GM12878 (cell line): ENCODE data around the gene MYRF. TPM values are rescaled to one million over a fixed set of nuclear protein-coding genes. Genes with fewer than 3 reads are reported as not detected.

Experiments used
- ATAC-seq: fragments of 200-7000 bp; cut with Tn5 transposase; 3 replicates; pipeline ENCODE4 v1.9.1; 2020; ENCODE audit warnings: mild to moderate bottlenecking, moderate library complexity
- BruUV-seq: library from RNA; stranded (reverse); fragments of 400-500 nt; replicated peaks from 2 replicates; lab custom pipeline; 2021; lab: Mats Ljungman, UMichigan
- CTCF ChIA-PET: fragments of 300-600 bp; sonication (Branson Sonifier 250); formaldehyde crosslinking; extraction: SDS; loops from one replicate; lab custom pipeline; 2021; ENCODE audit warnings: inconsistent platforms; lab: Yijun Ruan, JAX
- POLR2A ChIA-PET: fragments of 350-600 bp; formaldehyde crosslinking; extraction: SDS; loops from one replicate; lab custom pipeline; 2021; ENCODE audit warnings: inconsistent platforms; lab: Charles Lee
- RAD21 ChIA-PET: fragments of 300-600 bp; sonication (Branson Sonifier 250); formaldehyde crosslinking; loops from one replicate; lab custom pipeline; 2023; ENCODE audit warnings: antibody characterized with exemption; ENCODE audit not compliant: unreplicated experiment; lab: Charles Lee
- SMC1A ChIA-PET: fragments of 300-600 bp; sonication (Branson Sonifier 250); formaldehyde crosslinking; loops from one replicate; lab custom pipeline; 2023; ENCODE audit not compliant: unreplicated experiment, uncharacterized antibody; lab: Charles Lee
- DNase-seq: peaks from one replicate; pipeline ENCODE4 v3.0.0-alpha.2; 2011; ENCODE audit warnings: low read depth, low spot score
- FAIRE-seq: peaks from 3 replicates; lab custom pipeline; 2011; peaks lifted over from hg19 to GRCh38; lab: Jason Lieb, UNC
- H2AFZ ChIP-seq: 2 replicates; pipeline ENCODE4 v1.6.0; 2011; ENCODE audit warnings: low read depth, low read length, control low read depth; ENCODE audit not compliant: control insufficient read depth
- H3K27ac ChIP-seq: 2 replicates; pipeline ENCODE4 v1.5.1; 2011; ENCODE audit warnings: control low read depth; ENCODE audit not compliant: control insufficient read depth, insufficient read depth
- H3K27me3 ChIP-seq, 2 experiments: replicated peaks in 1 of 2; 2 replicates each; pipeline versions ENCODE4 v1.6.0 to v1.6.1; 2011; ENCODE audit warnings: low read length in 1 of 2; ENCODE audit not compliant: control insufficient read depth in 2 of 2, insufficient read depth in 2 of 2
- H3K36me3 ChIP-seq, 2 experiments: 2 replicates each; pipeline ENCODE4 v1.5.1; 2011; ENCODE audit warnings: low read length in 1 of 2; ENCODE audit not compliant: control insufficient read depth in 2 of 2, insufficient read depth in 2 of 2
- H3K4me1 ChIP-seq: 2 replicates; pipeline ENCODE4 v1.6.1; 2011; ENCODE audit warnings: mild to moderate bottlenecking, low read length, moderate library complexity, mixed read lengths; ENCODE audit not compliant: control insufficient read depth, insufficient read depth
- H3K4me2 ChIP-seq: 2 replicates; pipeline ENCODE4 v1.6.0; 2011; ENCODE audit warnings: control low read depth; ENCODE audit not compliant: control insufficient read depth, insufficient read depth
- H3K4me3 ChIP-seq: fragments of 200-600 bp; sonication (generic); 2 replicates; pipeline ENCODE4 v1.5.1; 2016
- H3K79me2 ChIP-seq: 2 replicates; pipeline ENCODE4 v1.6.0; 2011; ENCODE audit warnings: low read length; ENCODE audit not compliant: control insufficient read depth, insufficient read depth
- H3K9ac ChIP-seq: 2 replicates; pipeline ENCODE4 v1.8.0; 2011; ENCODE audit warnings: low read length, control low read depth, mixed read lengths; ENCODE audit not compliant: control insufficient read depth, insufficient read depth
- H3K9me3 ChIP-seq: replicated peaks from 3 replicates; pipeline ENCODE4 v1.5.1; 2011; ENCODE audit warnings: mild to moderate bottlenecking, low read length; ENCODE audit not compliant: control insufficient read depth, insufficient read depth
- H4K20me1 ChIP-seq: 2 replicates; pipeline ENCODE4 v1.6.0; 2011; ENCODE audit not compliant: control insufficient read depth, insufficient read depth
- BACH1 ChIP-seq: fragments of 450-650 bp; IDR thresholded peaks from 2 replicates; pipeline ENCODE4 v1.6.1; 2017; ENCODE audit warnings: mild to moderate bottlenecking, borderline replicate concordance
- CREM ChIP-seq: IDR thresholded peaks from 2 replicates; pipeline ENCODE4 v1.6.1; 2014; ENCODE audit warnings: antibody characterized with exemption, low read depth
- EZH2 ChIP-seq: IDR thresholded peaks from 2 replicates; pipeline ENCODE4 v1.6.1; 2012; ENCODE audit warnings: low read depth, mild to moderate bottlenecking, control low read depth, inconsistent platforms, low read length, borderline replicate concordance; ENCODE audit not compliant: control insufficient read depth
- IKZF1 ChIP-seq: fragments of 450-650 bp; conservative IDR thresholded peaks from 2 replicates; pipeline ENCODE4 v1.6.1; 2017; ENCODE audit warnings: antibody characterized with exemption, mild to moderate bottlenecking
- KAT2A ChIP-seq: conservative IDR thresholded peaks from 2 replicates; pipeline ENCODE4 v1.6.1; 2011; ENCODE audit warnings: low read depth, low read length; ENCODE audit not compliant: control insufficient read depth
- KDM1A ChIP-seq: fragments of 200-600 bp; sonication (generic); IDR thresholded peaks from 2 replicates; pipeline ENCODE4 v1.6.1; 2016; ENCODE audit warnings: borderline replicate concordance
- LARP7 ChIP-seq: fragments of 450-650 bp; IDR thresholded peaks from 2 replicates; pipeline ENCODE4 v1.6.1; 2017; ENCODE audit warnings: mild to moderate bottlenecking
- NKRF ChIP-seq: fragments of 450-650 bp; conservative IDR thresholded peaks from 2 replicates; pipeline ENCODE4 v1.6.1; 2017; ENCODE audit warnings: mild to moderate bottlenecking, moderate library complexity
- SPI1 ChIP-seq: IDR thresholded peaks from 2 replicates; pipeline ENCODE4 v1.6.1; 2011; ENCODE audit warnings: low read depth, mild to moderate bottlenecking, low read length, moderate library complexity, borderline replicate concordance; ENCODE audit not compliant: insufficient read depth
- TBL1XR1 ChIP-seq: IDR thresholded peaks from 2 replicates; pipeline ENCODE4 v1.6.1; 2012; ENCODE audit warnings: low read depth, low read length, improper control_type of control experiment
- ZZZ3 ChIP-seq: IDR thresholded peaks from 2 replicates; pipeline ENCODE4 v1.6.1; 2011; ENCODE audit warnings: low read depth; ENCODE audit not compliant: control insufficient read depth, insufficient read length
- WGBS: methylation state at CpG from one replicate; pipeline ENCODE4 v1.1.6; 2016; ENCODE audit warnings: low lambda C conversion rate; ENCODE audit not compliant: insufficient replicate concordance, insufficient coverage; ENCODE audit errors: missing lambda C conversion rate; 5-methylcytosine and 5-hydroxymethylcytosine counted together
- in situ Hi-C: fragments of 300-500 bp; cut with MboI; formaldehyde crosslinking; loops from 9 replicates; pipeline ENCODE4 v1.14.3; 2018; ENCODE audit warnings: mixed read lengths
- intact Hi-C: fragments of 100-400 bp; cut with micrococcal nuclease; formaldehyde crosslinking; loops from one replicate; pipeline ENCODE4 v1.14.2; 2022; ENCODE audit not compliant: unreplicated experiment
- polyA plus RNA-seq, 11 experiments: library from polyadenylated mRNA; depleted of rRNA in 4 of 11; unstranded in 6 of 11; stranded (reverse) in 5 of 11; fragments of >200 nt; fragmentation: Nextera tagmentation in 4 of 11; fragmentation: Illumina TruSeq in 1 of 11; extraction: Ambion mirVana in 4 of 11; extraction: Trizol in 1 of 11; gene quantifications; 1 replicate in 1 of 11; 2 replicates in 10 of 11; pipeline versions ENCODE4 v1.2.1 to v1.2.3, GENCODE V29; 2011 to 2016; ENCODE audit warnings: inconsistent platforms in 2 of 11, missing spikeins in 2 of 11, low read depth in 1 of 11
- total RNA-seq, 4 experiments: library from RNA; depleted of rRNA in 3 of 4; stranded (reverse); fragments of >200 nt in 3 of 4; fragmentation: Illumina TruSeq in 1 of 4; extraction: Trizol in 1 of 4; gene quantifications; 2 replicates each; pipeline versions ENCODE4 v1.2.1 to v1.2.3, GENCODE V29; 2013 to 2021
- TF ChIP-seq, protein P1 (sequence below): IDR thresholded peaks from 2 replicates; pipeline ENCODE4 v1.6.1; 2012; ENCODE audit warnings: low read depth, low read length, improper control_type of control experiment
- TF ChIP-seq, protein P2 (sequence below): fragments of 450-650 bp; IDR thresholded peaks from 2 replicates; pipeline ENCODE4 v1.6.1; 2017; ENCODE audit warnings: mild to moderate bottlenecking
- TF ChIP-seq, protein P3 (sequence below): fragments of 450-650 bp; formaldehyde crosslinking; IDR thresholded peaks from 2 replicates; pipeline ENCODE4 v1.4.0; 2022; ENCODE audit warnings: mild to moderate bottlenecking, moderate library complexity

The MYRF gene
- total and polyA plus RNA-seq, 10 of the 15 experiments (the other 5 are each of a cell fraction or from before 2014, with no cell fraction given) = 0.27 to 15.6 (median 0.89) TPM

DNA sequence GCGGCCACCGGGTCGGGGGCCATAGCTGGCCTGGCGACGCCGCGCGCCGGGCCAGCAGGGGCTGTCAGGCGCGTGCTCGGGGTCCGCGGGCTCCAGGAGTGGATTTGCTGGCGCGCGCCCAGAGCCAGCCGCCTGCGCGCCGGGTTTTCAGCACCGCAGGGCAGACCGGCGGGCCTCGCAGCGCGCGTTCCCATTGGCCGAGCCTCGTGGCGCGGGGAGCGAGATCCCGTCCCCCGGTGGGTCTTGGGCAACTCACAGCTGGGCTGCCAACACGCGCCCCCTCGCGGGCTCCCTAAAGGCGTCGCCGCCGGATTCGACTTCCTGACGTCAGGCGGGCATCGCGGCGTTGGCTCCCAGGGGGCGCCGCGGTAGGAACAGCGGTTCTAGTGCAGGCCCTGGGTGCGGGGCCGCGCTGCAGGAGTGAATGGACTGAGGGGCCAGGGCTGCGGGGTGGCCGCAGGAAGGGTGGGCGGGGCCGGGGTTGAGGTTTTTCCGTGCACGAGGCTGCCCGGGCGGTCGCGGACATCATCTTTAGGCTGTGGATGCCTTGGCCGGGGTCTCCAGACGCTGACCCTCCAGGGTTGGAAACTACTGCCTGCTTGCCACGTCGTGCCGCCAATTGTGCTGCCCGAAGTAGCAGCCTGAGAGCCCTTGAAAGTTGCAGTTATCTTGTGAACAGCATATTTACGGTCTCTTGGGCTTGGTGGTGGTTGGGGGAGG lies 64.5 kb downstream of the MYRF start, which contains the start of gene FADS1:
FADS1 (minus strand) TSS at position 268 of the 720 bp plus-strand sequence; CDS start at position 194, 74 bp downstream.
- H3K4me2 ChIP-seq = peak within 1 kb of the TSS; percentile 95
- in situ Hi-C loops = no loop called here
- ATAC-seq (peak; percentile 71), FAIRE-seq (no peak), DNase-seq (peak; percentile 60)
- no peaks in the 10 kb centered on the region for H3K9me3 ChIP-seq
- peak within 1 kb of the TSS; percentile 87 for H3K27ac ChIP-seq
- H2AFZ ChIP-seq = peak within 1 kb of the TSS; percentile 83
- peak within 1 kb of the TSS; percentile 81 for H3K4me3 ChIP-seq
- no peaks in the 10 kb centered on the region for H4K20me1 ChIP-seq
- BruUV-seq = no TSS peak
- RAD21 ChIA-PET = interaction anchor here (1.0 to 5.4 kb wide), 2 partner anchors 12 to 19 kb away, joined by 9 to 51 read pairs; partner anchors contain the start of gene FADS2
- H3K4me1 ChIP-seq = peaks cover 3% of the 10 kb centered on the region; the same call in 1 of the 2 replicates
- intact Hi-C loops = loop anchor here (1.0 kb wide), 1 partner anchor 10 kb away; no protein-coding TSS in a partner anchor
- SMC1A ChIA-PET = interaction anchor here (0.8 to 5.1 kb wide), 5 partner anchors 13 to 67 kb away, joined by 3 to 67 read pairs (median 11); partner anchors contain the start of gene FADS2
- POLR2A ChIA-PET = interaction anchor here (0.6 to 9.9 kb wide), 5 partner anchors 12 to 28 kb away, joined by 3 to 167 read pairs (median 76); partner anchors contain the start of genes FADS2, FEN1 and TMEM258
- WGBS = 7% methylated on average over 66 of the region's 73 CpGs
- peak within 1 kb of the TSS; percentile 89 for H3K9ac ChIP-seq
- H3K79me2 ChIP-seq = peaks cover 21% of the 10 kb centered on the region
- H3K36me3 ChIP-seq = 0 out of 4 replicates have a peak, but pooled peaks cover 0 to 5% of the 10 kb centered on the region in 2 experiments
- CTCF ChIA-PET = interaction anchor here (0.5 to 10.8 kb wide), 7 partner anchors 11 to 265 kb away, joined by 3 to 141 read pairs (median 5); partner anchors contain the start of genes FADS2, FEN1, FTH1 and TMEM258
- H3K27me3 ChIP-seq = no peaks in the 10 kb centered on the region
- TF ChIP-seq IKZF1 (peak; percentile 91), CREM (peak; percentile 85), NKRF (no peak), LARP7 (peak; percentile 88; the same call in 1 of the 2 replicates), SPI1 (no peak), BACH1 (0 out of 2 replicates have a peak, but pooled peaks have one; percentile 43), KDM1A (no peak), KAT2A (no peak), TBL1XR1 (no peak), EZH2 (no peak), ZZZ3 (no peak)
- TF ChIP-seq, protein P1, sequence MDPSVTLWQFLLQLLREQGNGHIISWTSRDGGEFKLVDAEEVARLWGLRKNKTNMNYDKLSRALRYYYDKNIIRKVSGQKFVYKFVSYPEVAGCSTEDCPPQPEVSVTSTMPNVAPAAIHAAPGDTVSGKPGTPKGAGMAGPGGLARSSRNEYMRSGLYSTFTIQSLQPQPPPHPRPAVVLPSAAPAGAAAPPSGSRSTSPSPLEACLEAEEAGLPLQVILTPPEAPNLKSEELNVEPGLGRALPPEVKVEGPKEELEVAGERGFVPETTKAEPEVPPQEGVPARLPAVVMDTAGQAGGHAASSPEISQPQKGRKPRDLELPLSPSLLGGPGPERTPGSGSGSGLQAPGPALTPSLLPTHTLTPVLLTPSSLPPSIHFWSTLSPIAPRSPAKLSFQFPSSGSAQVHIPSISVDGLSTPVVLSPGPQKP = no peak
- TF ChIP-seq, protein P2, sequence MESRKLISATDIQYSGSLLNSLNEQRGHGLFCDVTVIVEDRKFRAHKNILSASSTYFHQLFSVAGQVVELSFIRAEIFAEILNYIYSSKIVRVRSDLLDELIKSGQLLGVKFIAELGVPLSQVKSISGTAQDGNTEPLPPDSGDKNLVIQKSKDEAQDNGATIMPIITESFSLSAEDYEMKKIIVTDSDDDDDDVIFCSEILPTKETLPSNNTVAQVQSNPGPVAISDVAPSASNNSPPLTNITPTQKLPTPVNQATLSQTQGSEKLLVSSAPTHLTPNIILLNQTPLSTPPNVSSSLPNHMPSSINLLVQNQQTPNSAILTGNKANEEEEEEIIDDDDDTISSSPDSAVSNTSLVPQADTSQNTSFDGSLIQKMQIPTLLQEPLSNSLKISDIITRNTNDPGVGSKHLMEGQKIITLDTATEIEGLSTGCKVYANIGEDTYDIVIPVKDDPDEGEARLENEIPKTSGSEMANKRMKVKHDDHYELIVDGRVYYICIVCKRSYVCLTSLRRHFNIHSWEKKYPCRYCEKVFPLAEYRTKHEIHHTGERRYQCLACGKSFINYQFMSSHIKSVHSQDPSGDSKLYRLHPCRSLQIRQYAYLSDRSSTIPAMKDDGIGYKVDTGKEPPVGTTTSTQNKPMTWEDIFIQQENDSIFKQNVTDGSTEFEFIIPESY = no peak
- TF ChIP-seq, protein P3, sequence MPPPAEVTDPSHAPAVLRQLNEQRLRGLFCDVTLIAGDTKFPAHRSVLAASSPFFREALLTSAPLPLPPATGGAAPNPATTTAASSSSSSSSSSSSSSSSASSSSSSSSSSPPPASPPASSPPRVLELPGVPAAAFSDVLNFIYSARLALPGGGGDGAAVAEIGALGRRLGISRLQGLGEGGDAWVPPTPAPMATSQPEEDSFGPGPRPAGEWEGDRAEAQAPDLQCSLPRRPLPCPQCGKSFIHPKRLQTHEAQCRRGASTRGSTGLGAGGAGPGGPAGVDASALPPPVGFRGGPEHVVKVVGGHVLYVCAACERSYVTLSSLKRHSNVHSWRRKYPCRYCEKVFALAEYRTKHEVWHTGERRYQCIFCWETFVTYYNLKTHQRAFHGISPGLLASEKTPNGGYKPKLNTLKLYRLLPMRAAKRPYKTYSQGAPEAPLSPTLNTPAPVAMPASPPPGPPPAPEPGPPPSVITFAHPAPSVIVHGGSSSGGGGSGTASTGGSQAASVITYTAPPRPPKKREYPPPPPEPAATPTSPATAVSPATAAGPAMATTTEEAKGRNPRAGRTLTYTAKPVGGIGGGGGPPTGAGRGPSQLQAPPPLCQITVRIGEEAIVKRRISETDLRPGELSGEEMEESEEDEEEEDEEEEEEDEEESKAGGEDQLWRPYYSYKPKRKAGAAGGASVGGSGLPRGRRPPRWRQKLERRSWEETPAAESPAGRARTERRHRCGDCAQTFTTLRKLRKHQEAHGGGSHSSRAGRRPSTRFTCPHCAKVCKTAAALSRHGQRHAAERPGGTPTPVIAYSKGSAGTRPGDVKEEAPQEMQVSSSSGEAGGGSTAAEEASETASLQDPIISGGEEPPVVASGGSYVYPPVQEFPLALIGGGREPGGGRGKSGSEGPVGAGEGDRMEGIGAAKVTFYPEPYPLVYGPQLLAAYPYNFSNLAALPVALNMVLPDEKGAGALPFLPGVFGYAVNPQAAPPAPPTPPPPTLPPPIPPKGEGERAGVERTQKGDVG (CRISPR knock-in tag) = no peak
